Uterus (tissue), 2 donors: ENCODE data around the gene LCN10.

ENCODE experiments used
- POLR2A ChIP-seq, 2 donors: fragments of 450-650 bp; IDR thresholded peaks; one replicate each; pipeline ENCODE4 v1.6.1; 2016; ENCODE audit warnings: antibody characterized with exemption in 2 of 2, mild to moderate bottlenecking in 1 of 2, moderate library complexity in 1 of 2
- TF ChIP-seq, protein P1 (sequence below), 4 experiments: fragments of 200-600 bp in 2 of 4; fragments of 450-650 bp in 2 of 4; sonication (generic) in 2 of 4; IDR thresholded peaks; one replicate each; pipeline ENCODE4 v1.5.1; 2016 to 2019; ENCODE audit warnings: antibody characterized with exemption in 4 of 4, mild to moderate bottlenecking in 2 of 4, moderate library complexity in 1 of 4

DNA sequence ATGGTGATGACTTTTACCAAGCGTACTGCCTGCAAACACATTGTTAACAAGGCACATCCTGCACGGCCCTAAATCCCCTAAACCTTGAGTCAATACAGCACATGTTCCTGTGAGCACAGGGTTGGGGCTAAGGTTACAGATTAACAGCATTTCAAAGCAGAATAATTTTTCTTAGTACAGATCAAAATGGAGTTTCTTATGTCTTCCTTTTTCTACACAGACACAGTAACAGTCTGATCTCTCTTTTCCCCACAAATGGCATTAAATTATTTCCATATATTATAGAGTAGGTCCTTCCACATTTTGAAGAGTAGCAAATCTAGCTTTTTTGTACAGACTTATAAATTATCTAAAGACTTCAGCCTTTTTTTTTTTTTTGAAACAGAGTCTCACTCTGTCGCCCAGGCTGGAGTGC is 46.8 kb upstream of the LCN10 start:
- TF ChIP-seq, protein P1, sequence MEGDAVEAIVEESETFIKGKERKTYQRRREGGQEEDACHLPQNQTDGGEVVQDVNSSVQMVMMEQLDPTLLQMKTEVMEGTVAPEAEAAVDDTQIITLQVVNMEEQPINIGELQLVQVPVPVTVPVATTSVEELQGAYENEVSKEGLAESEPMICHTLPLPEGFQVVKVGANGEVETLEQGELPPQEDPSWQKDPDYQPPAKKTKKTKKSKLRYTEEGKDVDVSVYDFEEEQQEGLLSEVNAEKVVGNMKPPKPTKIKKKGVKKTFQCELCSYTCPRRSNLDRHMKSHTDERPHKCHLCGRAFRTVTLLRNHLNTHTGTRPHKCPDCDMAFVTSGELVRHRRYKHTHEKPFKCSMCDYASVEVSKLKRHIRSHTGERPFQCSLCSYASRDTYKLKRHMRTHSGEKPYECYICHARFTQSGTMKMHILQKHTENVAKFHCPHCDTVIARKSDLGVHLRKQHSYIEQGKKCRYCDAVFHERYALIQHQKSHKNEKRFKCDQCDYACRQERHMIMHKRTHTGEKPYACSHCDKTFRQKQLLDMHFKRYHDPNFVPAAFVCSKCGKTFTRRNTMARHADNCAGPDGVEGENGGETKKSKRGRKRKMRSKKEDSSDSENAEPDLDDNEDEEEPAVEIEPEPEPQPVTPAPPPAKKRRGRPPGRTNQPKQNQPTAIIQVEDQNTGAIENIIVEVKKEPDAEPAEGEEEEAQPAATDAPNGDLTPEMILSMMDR (IDR thresholded peaks at IDR 0.05) = no peak
- TF ChIP-seq POLR2A (IDR thresholded peaks at IDR 0.05) = no peak
